Testis (tissue), 2 donors: Measurements from ENCODE around the gene GYPB.

Experiments
- POLR2A ChIP-seq: fragments of 450-650 bp; IDR thresholded peaks from one replicate; pipeline ENCODE4 v1.6.1; 2017; ENCODE audit warnings: antibody characterized with exemption, mild to moderate bottlenecking, moderate library complexity
- TF ChIP-seq, protein P1 (sequence below), 3 experiments: fragments of 450-650 bp in 2 of 3; fragments of 200-600 bp in 1 of 3; sonication (generic) in 1 of 3; IDR thresholded peaks; one replicate each; pipeline ENCODE4 v1.5.1; 2016 to 2019; ENCODE audit warnings: antibody characterized with exemption in 3 of 3, mild to moderate bottlenecking in 2 of 3, moderate library complexity in 1 of 3

DNA sequence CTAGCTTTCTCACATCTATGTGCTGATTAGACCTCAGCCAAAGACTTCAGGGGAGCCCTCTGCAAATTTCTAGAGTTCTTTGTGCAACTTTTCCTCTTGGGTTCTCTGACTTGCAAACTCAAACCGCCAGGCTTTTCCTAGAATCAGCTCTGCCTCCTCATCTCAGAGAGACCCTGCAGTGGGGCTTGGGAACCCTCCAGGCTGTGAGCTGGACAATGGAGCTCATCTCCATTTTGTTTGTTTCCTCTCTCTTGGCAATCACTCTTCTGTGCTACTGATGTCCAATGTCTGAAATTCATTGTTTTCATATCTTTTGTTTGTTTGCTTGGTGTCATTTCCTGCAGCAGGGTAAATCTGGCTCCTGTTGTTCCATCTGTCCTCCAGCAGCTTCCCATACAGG, 33.0 kb downstream of the GYPB start:
- TF ChIP-seq, protein P1, sequence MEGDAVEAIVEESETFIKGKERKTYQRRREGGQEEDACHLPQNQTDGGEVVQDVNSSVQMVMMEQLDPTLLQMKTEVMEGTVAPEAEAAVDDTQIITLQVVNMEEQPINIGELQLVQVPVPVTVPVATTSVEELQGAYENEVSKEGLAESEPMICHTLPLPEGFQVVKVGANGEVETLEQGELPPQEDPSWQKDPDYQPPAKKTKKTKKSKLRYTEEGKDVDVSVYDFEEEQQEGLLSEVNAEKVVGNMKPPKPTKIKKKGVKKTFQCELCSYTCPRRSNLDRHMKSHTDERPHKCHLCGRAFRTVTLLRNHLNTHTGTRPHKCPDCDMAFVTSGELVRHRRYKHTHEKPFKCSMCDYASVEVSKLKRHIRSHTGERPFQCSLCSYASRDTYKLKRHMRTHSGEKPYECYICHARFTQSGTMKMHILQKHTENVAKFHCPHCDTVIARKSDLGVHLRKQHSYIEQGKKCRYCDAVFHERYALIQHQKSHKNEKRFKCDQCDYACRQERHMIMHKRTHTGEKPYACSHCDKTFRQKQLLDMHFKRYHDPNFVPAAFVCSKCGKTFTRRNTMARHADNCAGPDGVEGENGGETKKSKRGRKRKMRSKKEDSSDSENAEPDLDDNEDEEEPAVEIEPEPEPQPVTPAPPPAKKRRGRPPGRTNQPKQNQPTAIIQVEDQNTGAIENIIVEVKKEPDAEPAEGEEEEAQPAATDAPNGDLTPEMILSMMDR (IDR thresholded peaks at IDR 0.05) = no peak
- no peak for TF ChIP-seq POLR2A
